SKM-1 treated with dmso at 0.1 percent for 144 hours (cell line): ENCODE results near the gene ERGIC1.

ENCODE experiments used
- DNase-seq: peaks from one replicate; lab custom pipeline; 2025; ENCODE audit not compliant: unreplicated experiment; lab: John Stamatoyannopoulos, UW

ERGIC1 gene

DNA sequence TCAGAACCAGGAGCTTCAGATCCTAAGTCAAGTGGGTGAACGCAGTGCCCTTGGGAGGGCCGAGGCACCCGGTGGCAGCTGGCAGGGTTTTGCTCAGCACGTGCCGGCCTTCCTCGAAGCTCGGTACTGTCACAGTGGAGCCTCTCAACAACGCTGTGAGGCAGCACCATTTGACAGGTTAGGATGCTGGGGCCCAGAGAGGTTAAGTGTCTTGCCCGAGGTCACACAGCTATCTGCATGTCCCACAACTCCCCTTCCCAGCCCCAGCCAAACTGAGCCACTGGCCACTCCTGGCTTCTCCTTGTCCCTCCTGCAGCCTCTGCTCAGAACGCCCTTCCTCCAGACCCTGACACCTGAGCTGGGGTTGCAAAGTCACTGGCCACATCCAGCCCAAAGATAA lies 81.5 kb downstream of the ERGIC1 start:
- no peak for DNase-seq

DNA sequence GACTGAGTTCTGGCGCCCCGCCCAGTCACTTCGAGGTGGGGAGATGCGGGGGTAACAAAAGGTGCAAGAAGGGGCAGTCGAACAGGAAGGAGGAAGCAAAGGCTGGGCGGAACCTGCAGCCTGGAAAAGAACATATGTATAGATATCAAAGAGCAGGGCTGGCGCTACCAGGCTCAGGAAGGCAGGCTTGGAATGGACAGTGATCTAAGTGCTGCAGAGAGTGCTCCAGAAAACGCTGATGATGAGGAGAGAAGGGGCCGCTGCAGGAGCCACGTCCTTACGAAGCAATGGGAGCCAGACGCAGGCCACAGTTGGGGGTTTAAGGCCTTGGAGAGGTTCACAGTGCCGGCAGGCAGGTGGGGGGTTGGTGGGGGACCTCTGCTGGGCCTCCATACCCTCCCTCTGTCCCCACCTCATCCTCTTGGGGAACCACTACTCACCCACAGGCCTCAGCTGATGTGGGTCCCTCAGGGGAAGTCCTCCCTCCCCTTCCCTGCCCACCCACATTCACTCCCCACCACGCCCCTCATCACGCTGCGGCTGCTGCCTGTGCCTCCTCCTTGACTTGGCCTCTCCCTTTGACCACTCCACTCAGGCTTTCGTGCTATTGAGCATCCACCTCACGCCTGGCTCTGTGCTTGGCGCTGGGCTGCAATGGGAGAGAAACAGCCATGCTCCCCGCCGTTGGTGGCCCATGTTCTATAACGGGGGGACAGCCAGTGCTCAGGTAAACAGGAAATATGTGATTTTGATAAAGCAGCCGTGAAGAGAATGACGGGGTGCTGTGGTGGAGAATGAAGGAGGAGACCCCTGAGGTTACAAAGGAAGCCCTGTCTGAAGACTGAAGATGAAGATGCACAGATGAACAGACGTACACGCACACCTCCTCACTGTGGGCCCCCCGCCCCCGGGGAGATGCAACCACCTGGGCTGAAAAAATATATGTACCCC lies 84.6 kb downstream of the ERGIC1 start:
- no peak for DNase-seq

DNA sequence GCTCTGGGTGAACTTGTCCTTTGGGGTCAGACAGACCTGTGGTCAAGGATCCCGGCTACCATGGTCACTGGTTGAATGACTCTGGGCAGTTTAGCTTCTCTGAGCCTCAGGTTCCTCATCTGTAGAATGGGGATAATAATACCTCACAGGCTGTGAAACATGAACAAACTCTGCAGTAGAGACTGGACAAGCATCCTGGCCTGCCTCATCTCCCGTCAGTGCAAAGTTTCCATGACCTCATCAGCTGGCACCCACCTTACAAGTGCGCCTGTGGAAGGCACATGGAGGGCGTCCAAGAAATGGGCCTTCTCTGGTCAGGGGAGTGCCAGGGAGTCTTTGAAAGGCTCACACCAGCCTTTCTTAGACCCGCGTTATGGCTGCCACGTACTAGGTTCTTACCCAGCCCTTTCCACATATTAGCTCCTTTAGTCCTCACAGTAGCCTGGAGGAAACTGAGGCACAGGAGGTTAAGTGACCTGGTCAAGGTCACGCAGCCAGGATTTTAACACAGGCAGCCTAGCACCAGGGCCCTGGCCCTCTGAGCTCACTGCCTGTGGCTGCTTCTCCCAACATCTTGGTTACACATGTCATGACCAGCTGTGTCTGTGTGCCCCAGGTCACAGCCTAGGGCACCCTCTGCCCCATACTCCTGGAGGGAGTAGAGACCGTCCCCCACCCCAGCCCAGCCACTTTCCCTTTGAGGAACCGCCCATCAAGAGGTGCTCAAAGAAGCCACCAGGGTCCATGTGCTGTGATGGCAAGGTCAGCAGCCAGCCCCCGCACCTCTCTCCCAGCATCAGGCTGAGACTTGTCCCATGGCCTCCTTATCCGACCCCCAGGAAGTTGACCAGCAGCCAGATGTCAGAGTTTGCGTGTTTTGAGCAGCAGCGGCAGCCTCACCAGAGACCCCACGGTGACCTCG lies 85.7 kb downstream of the ERGIC1 start:
- DNase-seq: no peak

DNA sequence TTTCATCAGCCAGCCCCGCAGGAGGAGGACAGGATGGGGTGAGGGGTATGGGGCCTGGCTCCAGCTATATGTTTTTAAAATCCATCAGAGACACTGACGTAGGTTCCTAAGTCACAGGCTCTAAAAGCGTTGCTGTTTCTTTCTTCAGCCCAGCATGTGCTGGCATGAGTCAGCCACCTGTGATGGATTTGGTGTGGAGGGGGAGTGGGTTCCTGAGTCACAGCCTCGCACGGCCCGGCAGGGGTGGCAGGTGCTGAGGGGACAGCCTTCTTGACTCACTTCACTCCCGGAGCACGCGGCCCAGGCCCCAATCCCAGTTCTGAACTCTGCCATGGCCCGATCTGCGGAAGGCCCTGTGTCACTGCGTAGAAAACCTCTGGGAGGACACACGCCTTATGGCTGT lies 86.4 kb downstream of the ERGIC1 start:
- no peak for DNase-seq

DNA sequence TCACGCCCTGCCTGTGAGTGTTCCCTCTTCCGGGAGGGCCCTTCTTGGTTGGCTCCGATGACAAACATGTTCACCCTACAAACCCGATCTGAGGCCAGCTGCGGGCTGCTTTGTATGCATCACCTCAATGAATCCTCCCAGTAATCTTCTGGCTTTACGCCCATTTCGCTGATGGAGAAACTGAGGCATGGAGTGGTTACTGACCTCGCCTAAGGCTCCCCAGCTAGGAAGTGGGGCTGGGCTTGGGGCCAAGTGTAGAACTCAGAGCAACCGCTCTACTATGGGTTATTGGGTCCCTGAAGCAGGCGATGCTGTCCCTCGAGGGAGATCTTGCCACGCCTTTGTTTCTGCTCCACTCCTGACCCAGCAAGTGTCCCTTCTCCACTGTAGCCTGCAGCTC lies 86.9 kb downstream of the ERGIC1 start:
- no peak for DNase-seq

DNA sequence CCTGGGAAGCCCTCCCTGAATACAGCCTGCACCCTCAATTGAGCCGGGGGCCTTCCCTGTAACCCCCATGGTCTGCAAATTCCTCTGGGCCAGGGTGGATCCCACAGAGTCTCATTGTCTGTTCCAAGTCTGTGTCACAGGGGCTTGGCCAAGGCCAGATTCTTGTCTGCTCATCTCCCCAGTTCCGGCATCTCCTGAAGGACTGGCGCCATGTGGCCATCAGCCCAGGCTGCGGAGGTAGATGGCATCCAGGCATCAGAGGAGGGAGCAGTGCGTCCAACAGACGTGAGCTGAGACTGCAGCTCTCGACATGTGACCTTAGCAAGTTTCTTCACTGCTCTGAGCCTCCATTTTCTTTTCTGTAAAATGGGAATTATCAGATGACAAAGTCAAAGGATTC lies 87.9 kb downstream of the ERGIC1 start:
- DNase-seq: no peak

DNA sequence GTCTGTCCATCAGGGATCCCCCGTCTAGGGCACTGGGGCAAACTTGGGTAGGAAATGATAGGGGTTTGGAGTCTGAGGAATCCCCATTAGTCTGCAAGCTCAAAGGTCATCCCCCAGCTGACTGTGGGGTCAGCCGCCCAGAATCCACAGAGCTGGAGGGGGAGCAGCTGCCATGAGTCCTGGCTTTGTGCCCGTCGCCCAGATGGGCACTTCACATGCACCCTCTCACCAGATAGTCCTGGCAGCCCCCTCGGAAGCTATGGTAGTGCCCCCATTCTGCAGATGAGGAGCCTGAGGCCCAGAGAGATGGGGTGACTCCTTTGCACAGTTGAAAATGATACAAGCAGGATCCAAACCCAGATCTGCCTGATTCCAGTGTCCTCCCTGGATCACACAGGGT lies 89.5 kb downstream of the ERGIC1 start:
- no peak for DNase-seq

DNA sequence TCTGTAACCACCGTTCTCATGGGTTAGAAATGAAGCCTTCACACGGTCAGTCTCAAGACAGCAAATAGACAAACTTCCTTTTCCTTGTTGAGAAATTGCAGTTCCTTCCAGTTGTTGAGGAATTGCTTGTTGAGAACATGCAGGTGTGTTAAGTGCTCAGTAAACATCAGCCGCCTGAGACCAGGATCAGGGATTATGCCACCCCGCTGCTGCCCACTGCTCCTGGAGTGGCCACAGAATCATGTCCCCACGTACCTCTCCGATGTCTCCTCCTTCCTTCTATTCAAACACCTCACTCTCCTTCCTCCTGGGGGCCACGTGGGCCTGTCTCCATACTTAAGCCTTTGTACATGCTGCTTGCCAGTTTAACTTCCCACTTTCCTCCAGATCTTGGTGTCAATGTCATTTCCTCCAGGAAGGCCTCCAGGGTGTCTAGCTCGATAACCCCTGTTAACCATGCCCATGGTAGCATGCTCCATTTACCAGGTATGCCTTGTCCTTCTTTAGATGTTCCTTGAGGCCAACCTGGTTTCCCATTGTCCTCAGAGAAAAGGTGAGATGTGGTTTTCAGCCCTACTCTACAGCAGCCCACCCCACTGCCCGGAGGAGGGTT lies 91.4 kb downstream of the ERGIC1 start:
- DNase-seq: no peak

DNA sequence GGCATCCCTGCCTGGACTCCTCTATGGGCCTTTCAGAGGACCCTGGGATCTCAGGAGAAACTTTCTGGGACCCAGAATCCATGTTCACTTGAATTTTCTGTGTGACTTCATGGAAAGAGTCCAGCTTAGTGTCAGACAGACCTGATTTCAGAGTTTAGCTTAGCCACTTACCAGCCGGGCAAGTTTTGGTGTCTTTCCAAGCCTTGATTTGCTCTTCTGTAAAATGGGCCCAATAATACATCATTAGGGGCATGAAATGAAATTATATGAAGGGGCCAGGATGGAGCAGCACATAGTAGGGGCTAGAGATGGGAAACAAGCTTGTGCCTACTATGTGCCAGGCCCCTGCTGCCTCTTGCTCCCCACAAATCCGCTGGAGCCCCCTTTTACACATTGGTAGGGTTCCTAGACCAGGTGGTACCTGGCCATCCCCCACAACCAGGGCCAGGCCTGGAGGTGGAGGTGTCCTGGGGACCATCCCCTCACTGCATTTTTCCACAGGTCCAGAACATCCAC lies 92.0 kb downstream of the ERGIC1 start:
- DNase-seq: no peak

DNA sequence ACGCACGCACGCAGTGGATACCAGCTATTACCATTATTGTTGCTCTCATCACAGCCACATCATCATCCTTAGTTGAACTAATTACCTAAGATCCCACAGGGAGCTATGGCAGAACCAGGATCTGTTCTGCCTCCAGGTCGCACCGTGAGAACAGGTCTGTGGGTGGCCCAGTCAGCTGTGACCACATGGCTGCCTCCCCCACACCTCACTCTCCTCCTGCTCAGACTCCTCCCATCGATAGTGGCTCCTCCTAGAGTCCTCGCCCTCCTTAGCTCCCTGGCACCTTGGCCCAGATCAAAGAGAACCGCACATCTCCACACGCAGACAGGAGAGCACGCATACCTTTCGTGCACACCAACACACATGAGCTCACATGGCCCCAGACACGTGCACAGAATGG lies 92.7 kb downstream of the ERGIC1 start:
- DNase-seq: no peak

DNA sequence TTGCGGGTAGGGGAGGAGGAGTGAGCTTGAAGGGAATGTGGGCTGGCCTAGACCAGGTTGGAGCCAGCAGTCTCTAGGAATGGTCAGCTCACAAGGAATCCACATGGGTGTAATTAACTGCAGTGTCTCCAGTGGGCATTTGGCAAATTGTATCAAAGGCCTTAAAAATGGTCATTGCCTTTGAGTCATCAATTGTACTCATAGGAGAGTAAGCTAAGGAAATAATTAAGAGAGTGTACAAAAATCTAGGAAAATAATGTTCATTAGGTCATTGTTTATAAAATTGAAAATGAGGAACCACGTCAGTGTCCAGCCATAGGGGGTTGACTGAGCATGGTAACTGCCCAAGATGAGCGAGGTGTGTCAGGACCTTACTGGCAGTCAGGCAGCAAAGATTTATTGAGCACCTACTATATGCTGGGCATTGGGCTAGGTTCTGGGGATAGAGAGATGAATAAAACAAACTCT lies 95.4 kb downstream of the ERGIC1 start:
- DNase-seq: no peak

DNA sequence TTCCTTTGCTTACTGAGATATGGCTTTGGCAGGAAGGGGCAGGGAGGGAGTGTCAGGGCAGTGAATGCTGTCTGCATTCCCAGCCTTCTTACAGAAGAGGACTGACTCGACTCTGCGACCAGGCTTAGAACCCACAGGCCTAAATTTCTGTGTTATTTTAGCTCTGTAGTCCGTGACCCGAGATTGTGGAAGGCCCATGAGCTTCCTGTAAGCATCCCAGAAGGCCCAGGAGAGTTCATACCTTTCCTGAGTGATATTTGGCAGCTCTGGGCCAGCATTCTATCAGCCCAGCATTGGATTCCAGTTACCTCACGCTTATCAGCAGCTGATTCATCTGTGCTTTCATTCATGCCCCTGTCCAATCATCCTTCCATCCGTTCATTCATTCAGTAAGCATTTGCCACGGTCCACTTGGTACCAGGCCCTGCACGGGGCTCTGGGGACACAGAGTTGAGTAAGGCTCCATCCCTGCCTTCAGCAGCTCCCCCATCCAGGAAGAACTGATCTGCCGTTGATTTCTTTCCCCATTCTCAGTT lies 97.0 kb downstream of the ERGIC1 start:
- DNase-seq: no peak

DNA sequence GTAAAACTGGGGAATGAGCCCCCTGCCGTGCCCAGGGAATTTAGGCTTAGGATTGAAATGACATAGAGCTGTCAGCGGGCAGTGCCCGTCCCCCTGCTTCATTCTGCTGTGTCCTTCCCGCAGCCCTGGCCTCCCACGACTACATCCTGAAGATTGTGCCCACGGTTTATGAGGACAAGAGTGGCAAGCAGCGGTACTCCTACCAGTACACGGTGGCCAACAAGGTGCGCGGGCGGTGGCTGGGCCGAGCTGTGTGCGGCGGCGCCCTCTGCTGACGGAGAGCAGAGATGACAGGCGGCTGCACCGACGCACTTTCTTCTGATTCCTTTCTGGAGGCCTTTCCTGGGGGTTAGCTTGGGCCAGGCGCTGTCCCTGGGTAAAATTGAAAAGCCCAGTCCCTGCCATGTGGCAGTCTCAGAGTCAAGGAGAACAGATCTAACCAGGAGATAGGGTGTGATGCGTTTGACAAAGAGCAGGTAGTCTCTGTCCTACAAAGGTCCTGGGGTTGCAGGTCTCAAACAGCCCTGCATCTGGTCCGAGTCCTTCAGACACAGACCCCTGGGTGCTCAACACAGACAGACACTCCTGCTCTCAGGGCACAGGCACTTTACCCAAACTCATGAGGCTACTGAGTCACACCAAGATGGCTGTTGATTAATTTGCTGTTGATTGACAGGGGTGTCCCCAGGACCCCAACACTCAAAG lies 98.4 kb downstream of the ERGIC1 start:
- peak; percentile 36 for DNase-seq

DNA sequence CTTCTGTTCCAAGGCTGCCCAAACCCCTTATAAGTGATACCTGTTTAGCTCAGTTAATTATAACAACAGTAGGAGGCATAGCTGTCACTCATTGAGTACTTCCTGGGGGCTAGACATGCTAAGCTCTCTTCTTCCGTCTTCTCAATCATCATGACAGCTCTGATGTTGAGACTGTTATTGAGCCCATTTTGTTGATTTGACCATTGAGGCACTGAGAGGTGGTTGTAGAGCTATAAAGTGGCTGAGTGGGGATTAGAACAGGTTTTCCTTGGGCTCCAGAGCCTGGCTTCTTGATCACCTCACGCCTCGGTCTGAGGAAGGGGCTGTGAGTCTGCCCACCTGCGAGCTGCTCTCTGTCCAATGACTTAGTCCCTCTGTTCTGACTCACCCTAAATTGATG lies 99.2 kb downstream of the ERGIC1 start:
- DNase-seq: no peak

DNA sequence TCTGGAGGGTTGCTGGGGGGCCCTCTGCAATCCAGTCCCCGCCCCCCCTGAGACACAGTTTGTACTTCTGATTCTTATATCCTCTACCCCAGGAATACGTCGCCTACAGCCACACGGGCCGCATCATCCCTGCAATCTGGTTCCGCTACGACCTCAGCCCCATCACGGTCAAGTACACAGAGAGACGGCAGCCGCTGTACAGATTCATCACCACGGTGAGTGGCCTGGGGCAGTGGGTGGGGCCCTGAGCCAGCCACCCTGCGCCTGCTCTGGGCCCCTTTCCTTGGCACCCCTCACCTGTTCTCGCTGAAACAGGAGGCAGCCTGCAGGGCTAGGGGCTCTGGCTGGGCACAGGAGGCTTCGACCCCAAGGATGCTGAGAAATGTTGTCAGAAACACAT lies 101.0 kb downstream of the ERGIC1 start:
- no peak for DNase-seq

DNA sequence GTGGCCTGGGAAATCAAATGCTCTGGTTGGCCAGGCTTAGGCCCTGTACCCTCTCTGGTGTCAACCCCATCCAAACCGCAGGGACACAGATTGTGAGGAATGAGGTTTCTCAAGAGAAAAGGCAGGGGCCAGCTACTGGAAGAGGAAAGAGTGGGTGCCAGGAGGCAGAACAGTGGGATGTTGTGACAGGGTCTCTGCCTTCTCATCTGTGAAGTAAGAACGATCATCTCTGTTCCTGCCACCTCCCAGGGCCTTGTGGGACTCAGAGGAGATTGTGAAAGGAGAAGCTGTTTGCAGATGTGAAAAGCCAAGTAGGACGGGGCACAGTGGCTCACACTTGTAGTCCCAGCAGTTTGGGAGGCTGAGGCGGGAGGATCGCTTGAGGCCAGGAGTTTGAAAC lies 102.3 kb downstream of the ERGIC1 start:
- no peak for DNase-seq

DNA sequence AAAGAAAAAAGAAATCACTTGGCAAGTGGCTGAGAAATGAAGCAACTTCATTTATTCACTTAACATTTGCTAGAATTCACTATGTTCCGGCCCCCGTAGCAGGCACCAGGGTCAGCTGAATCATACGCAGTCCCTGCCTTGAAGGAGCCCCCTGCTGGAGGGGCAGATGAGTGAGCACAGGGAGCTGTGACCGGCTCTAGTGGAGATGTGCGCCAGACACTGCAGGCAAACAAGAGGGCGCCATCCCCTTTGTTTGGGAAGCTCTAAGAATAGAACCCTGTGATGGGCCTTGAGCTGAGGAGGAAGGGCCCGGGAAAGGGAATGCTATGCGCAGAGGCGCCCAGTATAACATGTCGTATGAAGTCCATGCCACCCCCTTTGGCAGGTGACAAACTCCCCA lies 105.0 kb downstream of the ERGIC1 start:
- peak; percentile 11 for DNase-seq

DNA sequence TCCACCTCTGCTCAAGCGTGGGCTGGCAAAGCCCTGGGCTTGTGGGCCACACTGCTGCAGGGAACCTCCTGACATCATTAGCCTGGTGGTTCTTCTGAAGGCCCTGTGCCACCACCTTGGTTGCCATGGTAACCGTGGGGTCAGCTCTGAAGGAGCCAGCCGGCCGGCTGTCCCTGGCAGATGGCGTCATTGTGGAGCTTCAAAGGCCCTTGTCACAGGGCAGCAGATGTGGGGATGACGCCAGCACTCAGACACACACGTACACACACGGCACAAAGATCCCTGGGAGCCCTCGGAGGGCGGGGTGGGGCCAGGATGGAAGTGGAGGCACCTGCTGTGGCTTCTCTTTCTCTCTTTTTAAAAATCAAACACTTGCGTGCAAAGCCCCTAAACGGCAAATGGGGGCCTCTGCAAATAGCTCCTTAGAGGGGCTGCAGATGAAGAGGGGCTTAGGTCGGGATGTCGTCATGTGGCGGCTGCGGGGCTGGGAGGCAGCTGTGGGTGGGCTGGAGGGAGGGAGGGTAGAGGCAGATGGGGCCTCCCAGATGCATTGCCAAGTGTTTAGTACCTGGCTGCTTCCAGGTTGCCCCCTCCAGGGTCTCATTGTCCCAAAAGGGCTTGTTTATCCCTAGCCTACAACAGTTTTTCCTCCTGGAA lies 105.7 kb downstream of the ERGIC1 start:
- DNase-seq: no peak

DNA sequence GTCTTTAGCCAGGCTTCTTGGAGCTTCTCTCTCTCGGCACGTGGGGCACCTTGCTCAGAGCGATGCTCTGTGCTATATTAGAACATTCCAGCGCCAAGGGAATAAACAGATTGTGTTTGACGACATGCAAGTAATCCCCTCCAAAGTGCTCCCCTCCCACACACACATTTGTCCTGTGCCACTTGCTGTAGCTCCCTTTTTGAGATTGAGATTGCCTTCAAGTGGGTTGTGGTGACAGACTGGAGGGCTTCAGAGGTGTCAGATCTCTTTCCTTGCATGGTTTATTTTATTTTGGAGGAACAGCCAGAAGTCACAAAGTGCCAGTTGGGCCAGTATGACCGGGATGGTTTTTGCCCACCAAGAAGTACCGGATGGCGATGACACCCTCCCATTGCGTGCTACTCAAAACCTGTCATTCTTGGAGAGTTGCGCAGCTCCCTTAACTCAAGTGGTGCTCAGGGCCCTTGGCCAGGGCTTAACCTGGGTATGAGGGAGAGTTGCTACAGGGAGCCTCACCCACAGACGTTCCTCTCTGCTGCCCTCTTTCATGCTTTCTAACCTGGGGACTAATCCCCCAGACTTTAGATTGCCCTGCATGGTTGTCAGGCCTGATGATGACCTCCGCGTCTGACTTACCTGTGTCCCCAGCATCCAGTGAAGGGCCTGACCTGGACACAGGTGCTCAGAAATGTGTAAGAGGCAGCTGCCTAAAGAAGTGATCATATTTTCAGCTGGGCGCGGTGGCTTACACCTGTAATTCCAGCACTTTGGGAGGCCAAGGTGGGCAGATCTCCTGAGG lies 106.4 kb downstream of the ERGIC1 start:
- no peak for DNase-seq
